GM10248 (cell line): ENCODE measurements around the gene SIGLECL1.
A peak's percentile ranks its signal among the peaks of the same experiment; 100 is the strongest.

Experiments
- CTCF ChIA-PET: fragments of 300-600 bp; sonication (Branson Sonifier 250); formaldehyde crosslinking; extraction: SDS; loops from one replicate; lab custom pipeline; 2021; ENCODE audit warnings: antibody characterized with exemption; lab: Yijun Ruan, JAX
- POLR2A ChIA-PET: fragments of 350-650 bp; sonication (Branson Sonifier 250); formaldehyde crosslinking; extraction: SDS; loops from one replicate; lab custom pipeline; 2020; ENCODE audit warnings: antibody characterized with exemption; lab: Yijun Ruan, JAX
- DNase-seq: peaks from one replicate; pipeline ENCODE4 v3.0.0; 2012; ENCODE audit errors: extremely low spot score
- CTCF ChIP-seq: IDR thresholded peaks from 2 replicates; pipeline ENCODE4 v1.5.1; 2012; ENCODE audit warnings: mild to moderate bottlenecking, low read depth; ENCODE audit errors: extremely low read depth, missing control alignments, control extremely low read depth

The SIGLECL1 gene

GRCh38 chr19:51293571-51294210, 42.8 kb downstream of the SIGLECL1 start:
- no peak for TF ChIP-seq CTCF
- ChIA-PET CTCF (no interaction called here), POLR2A (no interaction called here)
- no peak for DNase-seq

- DNase-seq: no peak
- POLR2A ChIA-PET: no interaction called here
- CTCF ChIA-PET: no interaction called here
- TF ChIP-seq CTCF: no peak
Measured at GRCh38 chr19:51294211-51294976, 43.5 kb downstream of the SIGLECL1 start.

GRCh38 chr19:51294977-51295375, 44.1 kb downstream of the SIGLECL1 start:
- no peak for DNase-seq
- no peak for TF ChIP-seq CTCF
- POLR2A ChIA-PET: no interaction called here
- CTCF ChIA-PET: no interaction called here

GRCh38 chr19:51295382-51296126, 44.7 kb downstream of the SIGLECL1 start:
- CTCF ChIA-PET: interaction anchor here (1.0 kb wide), 1 partner anchor 13 kb away, joined by 3 read pairs; no protein-coding TSS in a partner anchor
- no peak for TF ChIP-seq CTCF
- POLR2A ChIA-PET: interaction anchor here (0.5 kb wide), 1 partner anchor 345 kb away, joined by 6 read pairs; no protein-coding TSS in a partner anchor
- no peak for DNase-seq

- POLR2A ChIA-PET: interaction anchor here (0.5 kb wide), 1 partner anchor 346 kb away, joined by 6 read pairs; no protein-coding TSS in a partner anchor
- peak; percentile 17 for TF ChIP-seq CTCF
Measured at GRCh38 chr19:51296336-51297093, 45.6 kb downstream of the SIGLECL1 start.

More at GRCh38 chr19:51296336-51297093, 45.6 kb downstream of the SIGLECL1 start:
- no peak for DNase-seq
- CTCF ChIA-PET: interaction anchor here (1.0 kb wide), 1 partner anchor 12 kb away, joined by 3 read pairs; no protein-coding TSS in a partner anchor
